CD4-positive, alpha-beta T cell treated with Interleukin-2 at 100 ng/mL for 4 hours (primary cell): Measurements from ENCODE around the gene HLA-F.

ENCODE experiments used
- DNase-seq: peaks from one replicate; pipeline ENCODE4 v3.0.0-alpha.2; 2020; ENCODE audit warnings: low spot score

HLA-F gene

DNA sequence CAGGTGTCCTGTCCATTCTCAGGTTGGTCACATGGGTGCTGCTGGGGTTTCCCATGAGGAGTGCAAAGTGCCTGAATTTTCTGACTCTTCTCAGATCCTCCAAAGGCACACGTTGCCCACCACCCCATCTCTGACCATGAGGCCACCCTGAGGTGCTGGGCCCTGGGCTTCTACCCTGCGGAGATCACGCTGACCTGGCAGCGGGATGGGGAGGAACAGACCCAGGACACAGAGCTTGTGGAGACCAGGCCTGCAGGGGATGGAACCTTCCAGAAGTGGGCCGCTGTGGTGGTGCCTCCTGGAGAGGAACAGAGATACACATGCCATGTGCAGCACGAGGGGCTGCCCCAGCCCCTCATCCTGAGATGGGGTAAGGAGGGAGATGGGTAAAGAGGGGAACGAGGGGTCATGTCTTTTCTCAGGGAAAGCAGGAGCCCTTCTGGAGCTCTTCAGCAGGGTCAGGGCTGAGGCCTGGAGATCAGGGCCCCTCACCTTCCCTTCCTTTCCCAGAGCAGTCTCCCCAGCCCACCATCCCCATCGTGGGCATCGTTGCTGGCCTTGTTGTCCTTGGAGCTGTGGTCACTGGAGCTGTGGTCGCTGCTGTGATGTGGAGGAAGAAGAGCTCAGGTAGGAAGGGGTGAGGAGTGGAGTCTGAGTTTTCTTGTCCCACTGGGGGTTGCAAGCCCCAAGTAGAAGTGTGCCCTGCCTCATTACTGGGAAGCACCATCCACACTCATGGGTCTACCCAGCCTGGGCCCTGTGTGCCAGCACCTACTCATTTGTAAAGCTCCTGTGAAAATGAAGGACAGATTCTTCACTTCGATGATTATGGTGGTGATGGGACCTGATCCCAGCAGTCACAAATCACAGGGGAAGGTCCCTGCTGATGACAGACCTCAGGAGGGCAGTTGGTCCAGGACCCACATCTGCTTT lies 2.0 kb downstream of the HLA-F start:
- DNase-seq, result no peak

DNA sequence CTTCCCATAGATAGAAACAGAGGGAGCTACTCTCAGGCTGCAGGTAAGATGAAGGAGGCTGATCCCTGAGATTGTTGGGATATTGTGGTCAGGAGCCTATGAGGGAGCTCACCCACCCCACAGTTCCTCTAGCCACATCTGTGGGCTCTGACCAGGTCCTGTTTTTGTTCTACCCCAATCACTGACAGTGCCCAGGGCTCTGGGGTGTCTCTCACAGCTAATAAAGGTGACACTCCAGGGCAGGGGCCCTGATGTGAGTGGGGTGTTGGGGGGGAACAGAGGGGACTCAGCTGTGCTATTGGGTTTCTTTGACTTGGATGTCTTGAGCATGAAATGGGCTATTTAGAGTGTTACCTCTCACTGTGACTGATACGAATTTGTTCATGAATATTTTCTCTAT lies 2.8 kb downstream of the HLA-F start:
- DNase-seq, result no peak

DNA sequence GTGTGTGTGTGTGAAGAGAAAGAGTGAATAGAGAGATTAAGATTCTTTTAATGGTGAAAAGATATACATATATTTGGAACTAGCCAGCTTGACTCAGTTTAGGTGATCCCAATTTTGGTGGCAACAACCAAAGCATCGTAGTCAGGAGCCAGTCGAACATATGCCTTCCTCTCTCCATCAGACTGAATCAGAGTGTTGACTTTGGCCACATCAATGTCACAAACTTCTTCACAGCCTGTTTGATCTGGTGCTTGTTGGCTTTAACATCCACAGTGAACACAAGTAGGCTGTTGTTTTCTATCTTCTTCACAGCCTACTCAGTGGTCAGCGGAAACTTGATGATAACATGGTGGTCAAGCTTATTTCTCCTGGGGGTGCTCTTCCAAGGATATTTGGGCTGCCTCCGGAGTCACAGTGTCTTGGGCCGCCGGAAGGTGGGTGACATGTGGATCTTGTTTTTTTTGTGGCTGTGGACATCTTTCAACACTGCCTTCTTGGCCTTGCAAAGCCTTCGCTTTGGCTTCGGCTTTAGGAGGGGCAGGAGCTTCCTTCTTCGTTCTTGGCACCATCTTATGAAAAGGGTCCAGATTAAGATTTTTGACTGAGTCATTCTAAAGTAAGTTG lies 3.4 kb downstream of the HLA-F start:
- no peak for DNase-seq

DNA sequence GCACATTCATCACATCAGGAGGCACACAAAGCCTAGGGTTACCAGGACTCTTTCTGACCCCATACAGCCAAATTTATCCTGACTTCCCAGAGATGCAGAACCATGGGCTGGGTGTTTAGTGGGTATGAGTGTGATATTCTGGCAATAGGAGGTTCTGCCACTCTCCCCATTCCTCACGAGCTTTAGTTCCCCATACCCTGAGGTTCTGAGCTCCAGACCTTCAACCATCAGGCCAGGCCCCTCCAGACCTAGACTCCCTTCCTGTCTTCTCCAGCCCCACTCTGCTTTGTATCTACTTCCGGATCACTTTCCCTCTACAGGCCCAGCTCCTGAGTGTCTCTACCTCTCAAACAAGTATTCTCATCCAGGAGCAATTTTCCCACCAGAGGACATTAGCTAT lies 4.4 kb downstream of the HLA-F start:
- DNase-seq, result no peak

DNA sequence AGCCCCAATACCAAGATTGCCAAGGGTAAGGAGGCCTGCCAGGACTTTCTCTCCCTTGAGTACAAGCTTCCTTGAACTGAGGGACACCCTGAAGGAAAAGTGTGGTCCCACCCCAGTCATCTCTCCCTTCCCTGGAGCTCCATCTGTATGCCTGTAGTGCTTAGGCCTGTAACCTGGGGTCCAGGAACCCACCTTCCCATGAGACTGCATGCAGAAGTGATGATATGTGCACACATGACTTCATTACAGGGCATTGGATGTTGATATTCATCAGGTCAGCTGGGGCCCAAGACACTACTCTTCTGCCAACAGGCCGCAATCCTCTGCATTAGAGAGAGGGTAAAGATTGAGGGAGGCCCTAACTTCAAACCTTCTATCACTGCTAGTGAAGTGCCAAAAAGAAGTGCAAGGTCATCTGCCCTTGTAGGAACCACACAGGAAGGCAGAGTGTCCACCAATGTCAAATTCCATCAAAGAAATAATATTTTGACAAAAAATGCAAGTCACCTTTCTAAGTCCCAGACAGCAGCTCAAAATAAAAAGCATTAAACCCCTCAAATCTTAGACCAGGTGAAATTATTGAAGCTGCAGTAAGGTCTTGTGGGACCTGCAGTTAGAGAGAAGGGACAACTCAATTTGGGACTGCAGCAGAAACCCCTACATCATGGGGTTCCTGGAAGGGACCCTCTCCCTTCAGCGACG lies 5.1 kb downstream of the HLA-F start:
- DNase-seq, result no peak

DNA sequence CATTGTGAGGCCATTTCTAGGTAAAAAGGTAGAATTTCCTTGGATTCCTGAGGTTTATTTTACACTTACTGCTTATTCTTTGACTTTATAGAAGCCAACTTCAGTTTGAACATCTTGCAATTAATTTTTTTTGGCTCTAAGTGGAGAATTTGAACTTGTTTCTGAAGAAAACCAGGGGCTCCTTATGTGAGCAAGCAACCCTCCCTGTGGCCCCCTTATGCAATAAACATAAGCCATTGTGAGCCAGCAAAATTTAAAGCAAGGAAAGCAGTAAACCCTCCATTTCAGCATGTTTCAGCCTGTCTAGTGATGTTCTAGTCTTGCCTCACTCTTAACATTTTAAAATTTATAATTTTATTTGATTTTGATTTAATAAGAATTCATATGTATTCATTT lies 5.6 kb downstream of the HLA-F start:
- no peak for DNase-seq

DNA sequence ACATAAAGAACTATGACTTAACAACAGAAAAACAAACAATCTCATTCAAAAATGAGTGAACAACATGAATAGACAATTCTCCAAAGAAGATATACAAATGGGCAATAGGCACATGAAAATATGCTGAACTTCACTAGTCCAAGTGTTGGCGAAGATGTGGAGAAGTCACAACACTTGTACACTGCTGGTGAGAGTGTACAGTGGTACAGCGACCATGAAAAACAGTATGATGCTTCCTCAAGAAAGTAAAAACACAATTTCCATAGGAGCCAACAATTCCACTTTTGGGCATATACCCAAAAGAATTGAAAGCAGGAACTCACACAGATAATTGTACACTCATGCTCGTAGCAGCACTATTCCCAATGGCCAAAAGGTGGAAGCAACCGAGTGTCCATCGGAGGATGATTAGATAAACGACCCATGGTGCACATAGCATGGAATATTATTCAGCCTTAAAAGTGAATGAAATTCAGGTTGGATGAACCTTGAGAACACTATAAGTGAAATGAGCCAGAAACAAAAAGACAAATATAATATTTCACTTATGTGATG lies 6.6 kb downstream of the HLA-F start:
- DNase-seq, result no peak

DNA sequence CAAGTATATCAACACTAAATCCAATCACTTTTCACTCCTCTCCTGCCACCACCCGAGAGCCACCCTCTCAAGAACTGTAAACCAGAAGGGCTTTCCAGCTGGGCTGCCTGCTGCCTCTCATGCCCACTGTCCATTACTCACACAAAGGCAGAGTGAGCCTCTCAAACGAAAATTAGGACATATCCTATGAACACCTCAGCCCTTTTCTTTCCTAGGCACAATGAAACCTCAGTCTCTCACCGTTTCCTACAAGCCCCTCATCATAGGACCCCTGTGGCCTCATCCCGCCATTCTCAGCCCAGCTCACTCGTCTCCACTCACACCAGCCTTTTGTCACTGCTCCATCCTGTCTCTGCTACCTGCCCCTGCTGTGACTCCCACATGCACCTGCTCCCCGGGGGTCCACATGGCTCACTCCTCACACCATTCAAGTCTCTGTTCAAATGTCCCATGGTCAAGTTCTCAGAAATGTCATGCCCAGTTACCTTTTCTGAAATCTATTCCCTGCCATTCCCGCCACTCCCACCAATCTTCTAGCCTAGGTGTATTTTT lies 7.4 kb downstream of the HLA-F start:
- no peak for DNase-seq

GRCh38 chr6:29731281-29731680 lies 8.0 kb downstream of the HLA-F start:
- DNase-seq, result no peak

DNA sequence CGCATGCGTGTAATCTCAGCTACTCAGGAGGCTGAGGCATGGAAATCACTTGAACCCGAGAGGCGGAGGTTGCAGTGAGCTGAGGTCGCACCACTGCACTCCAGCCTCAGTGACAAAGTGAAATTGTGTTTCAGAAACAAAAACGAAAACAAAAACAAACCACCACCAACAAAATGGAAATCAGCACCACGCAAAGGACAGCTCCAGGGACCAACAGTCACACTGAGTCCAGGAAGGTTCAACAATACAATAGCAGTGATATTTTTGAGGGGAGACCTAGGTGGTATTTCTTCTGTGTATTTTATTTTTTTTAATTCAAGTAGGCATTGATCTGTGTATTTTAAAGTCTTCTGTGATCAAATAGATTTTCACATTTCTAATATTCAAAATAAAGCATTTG lies 9.8 kb downstream of the HLA-F start:
- DNase-seq, result no peak

- peak; percentile 14 for DNase-seq
These were observed 11.1 kb downstream of the HLA-F start for GRCh38 chr6:29734046-29735018.

DNA sequence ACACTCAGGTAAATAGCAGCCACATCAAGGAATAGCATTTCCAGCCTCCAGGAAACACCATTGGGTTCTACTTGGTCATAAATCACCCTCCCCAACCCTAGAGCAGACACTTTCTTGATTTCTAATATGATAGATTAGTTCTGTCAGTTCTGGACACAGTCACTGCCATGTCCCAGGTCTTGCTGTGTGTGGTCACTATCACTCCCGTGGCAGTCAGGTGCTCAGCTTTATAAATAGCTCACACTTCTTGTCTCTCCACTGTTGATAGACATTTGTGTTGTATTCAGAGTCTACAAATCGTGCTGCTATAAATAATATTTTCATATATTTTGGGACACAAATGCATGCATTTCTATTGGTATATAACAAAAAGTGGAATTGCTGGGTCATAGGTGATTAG lies 13.3 kb downstream of the HLA-F start:
- DNase-seq, result no peak

DNA sequence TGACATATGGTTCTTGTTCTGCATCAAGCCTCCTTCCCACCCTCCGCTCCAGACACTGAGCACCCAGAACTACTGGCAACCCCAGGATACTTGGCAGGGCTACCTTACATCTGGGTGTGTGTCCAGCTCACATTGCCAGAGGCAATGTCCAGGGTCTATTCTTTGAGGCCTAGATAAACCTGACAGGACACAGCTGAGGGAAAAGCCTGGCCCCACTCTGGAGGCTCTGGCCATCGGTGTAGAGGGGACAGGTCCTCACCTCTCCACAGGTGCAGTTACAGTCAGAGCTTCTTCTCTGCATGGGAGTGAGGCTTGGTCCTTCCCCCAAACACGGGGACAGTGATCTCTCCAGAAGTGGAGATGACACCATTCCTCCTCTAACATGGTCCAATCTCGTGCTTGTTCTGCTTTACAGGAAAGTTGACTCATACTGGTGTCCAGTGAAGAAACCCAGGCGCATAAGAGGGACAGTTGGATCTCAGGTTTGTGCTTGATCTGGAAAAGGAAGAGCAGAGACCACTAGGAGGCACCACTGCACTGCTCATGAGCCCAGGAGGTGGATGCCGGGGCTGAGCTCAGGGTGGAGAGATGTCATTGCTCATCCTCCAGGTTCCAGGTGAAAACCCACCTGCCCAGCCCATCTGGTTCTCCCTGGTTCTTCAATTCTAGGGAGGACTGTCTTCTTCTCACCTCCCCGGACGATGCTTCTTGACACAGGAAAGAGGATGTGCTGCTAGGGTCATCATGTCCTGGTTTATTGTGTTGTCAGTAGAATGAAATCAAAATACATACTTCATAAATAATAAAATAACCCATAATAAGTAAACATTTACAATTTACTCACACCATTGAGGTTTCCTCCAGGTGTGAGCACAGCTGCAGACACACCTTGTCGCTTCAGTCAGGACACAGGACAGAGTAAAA lies 14.7 kb downstream of the HLA-F start:
- DNase-seq, result peak; percentile 78

DNA sequence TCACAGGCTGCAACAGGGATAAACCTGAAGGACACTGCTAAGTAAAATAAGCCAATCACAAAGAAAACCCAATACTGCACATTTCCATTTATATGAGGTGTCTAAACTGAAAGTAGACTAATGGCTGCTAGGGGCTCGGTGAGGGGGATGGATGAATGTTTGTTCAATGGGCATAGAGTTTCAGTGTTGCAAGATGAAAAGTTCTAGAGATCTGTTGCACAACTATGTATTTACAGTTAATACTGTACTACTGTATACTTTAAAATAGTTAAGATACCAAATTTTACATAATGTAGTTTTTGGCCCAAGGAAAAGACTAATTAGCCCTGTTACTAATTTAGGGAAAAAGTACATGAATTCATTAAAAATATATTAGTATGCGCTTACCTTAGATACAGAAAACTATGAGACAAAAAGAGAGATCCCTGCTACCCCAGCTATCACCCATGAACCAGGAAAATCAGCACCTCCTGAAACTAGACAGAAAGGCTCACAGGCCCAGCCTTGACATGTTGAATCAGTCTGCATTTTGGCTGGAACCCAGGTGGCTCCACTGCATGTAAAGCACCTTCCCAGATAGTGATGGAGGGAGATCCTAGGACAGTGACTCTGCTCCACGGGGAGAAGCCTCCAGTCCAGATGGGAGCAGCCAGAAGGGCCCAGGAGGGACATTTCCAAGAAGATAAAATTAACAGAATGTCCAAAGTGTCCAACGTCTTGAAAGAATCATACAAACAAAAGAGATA lies 16.1 kb downstream of the HLA-F start:
- no peak for DNase-seq

GRCh38 chr6:29739882-29740261 lies 16.6 kb downstream of the HLA-F start:
- no peak for DNase-seq

GRCh38 chr6:29741592-29741991 lies 18.4 kb downstream of the HLA-F start:
- no peak for DNase-seq

DNA sequence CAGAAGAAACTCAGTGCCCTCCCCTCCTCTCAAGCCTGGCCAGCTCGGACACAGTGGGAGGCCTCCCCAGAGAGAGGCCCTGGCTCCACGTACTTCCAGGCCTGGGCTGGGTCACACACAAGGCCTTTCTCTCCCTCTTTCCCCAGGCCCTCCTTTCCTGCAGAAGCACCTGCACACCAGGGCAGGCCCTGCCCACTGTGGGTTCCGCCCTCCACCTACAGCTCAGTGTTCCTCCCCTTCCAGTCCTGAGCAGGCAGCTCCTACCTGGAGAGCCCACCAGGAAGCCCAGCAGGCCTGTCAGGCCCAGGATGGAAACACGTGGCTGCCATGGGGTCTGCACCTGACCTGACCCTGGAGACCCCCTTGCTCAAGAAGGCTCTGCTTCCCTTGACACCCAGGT lies 18.9 kb downstream of the HLA-F start:
- no peak for DNase-seq

- DNase-seq, result no peak
These were observed 19.8 kb downstream of the HLA-F start for GRCh38 chr6:29743025-29743424.

DNA sequence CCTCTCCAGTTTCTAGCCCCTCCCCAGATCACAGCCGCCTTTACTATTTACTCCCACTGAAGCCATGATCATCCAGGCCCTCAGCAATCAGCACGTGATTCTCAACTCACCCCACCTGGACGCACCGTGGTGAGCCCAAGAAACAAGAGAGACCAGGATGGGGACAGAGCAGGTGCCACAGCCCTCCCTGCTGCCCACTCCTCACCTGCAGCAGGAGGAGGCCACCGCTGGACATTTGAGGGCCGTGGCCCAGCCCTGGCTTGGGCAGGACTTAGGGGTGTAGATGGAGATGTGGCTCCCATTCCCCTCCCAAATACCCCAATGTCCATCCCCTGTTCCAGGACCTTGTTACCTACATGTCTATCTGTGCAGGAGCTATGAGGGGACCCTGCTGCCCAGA lies 20.3 kb downstream of the HLA-F start:
- DNase-seq, result no peak
